Lower leg skin (tissue), 4 donors: ENCODE data around the gene ZP2. TPM values are rescaled to one million over a fixed set of nuclear protein-coding genes. Genes with fewer than 3 reads are reported as not detected.
"Not testable (repeated sequence)": the region's sequence is repeated elsewhere in the genome, so short reads cannot be mapped to it uniquely, and the experiment has no call there.

Experiments
- DNase-seq, 2 donors: peaks; one replicate each; pipeline ENCODE4 v3.0.0-alpha.2; 2019; ENCODE audit warnings: low spot score in 2 of 2
- H3K4me3 ChIP-seq: fragments of 200-600 bp; sonication (generic); 2 replicates; pipeline ENCODE4 v1.5.1; 2017; ENCODE audit warnings: mild to moderate bottlenecking, low read depth; ENCODE audit not compliant: poor library complexity, severe bottlenecking
- CTCF ChIP-seq, 3 donors: fragments of 450-650 bp; IDR thresholded peaks; one replicate each; pipeline ENCODE4 v1.5.1; 2016; ENCODE audit warnings: antibody characterized with exemption in 3 of 3, mild to moderate bottlenecking in 3 of 3, moderate library complexity in 2 of 3
- POLR2A ChIP-seq, 2 donors: fragments of 450-650 bp; IDR thresholded peaks; one replicate each; pipeline ENCODE4 v1.6.1; 2016 to 2017; ENCODE audit warnings: antibody characterized with exemption in 2 of 2, mild to moderate bottlenecking in 1 of 2, moderate library complexity in 1 of 2
- WGBS, 2 donors: methylation state at CpG; one replicate each; pipeline ENCODE4 v1.1.5; 2018; 5-methylcytosine and 5-hydroxymethylcytosine counted together
- intact Hi-C: fragments of 100-400 bp; cut with DNase I; formaldehyde crosslinking; loops from one replicate; pipeline ENCODE4 v1.15.0; 2023; ENCODE audit warnings: low total_unique reads
- total RNA-seq, 4 donors: library from RNA; depleted of rRNA; stranded (reverse); fragments of >200 nt; gene quantifications; one replicate each; pipeline ENCODE4 v1.1.0, GENCODE V29; 2016

The ZP2 gene
- total RNA-seq, 4 donors from 2014 or later = 0.32 TPM; not detected in 3

GRCh38 chr16:21157632-21158031, 53.7 kb downstream of the ZP2 start:
- intact Hi-C loops = no loop called here
- 64 to 67% methylated on average over 5 of the region's 5 CpGs for WGBS, 2 donors
- no peak for DNase-seq
- TF ChIP-seq POLR2A (IDR thresholded peaks at IDR 0.05) = no peak
- H3K4me3 ChIP-seq = no peak overlapping the region

- TF ChIP-seq CTCF (IDR thresholded peaks at IDR 0.05) (no peak), POLR2A (IDR thresholded peaks at IDR 0.05) (no peak)
- WGBS, 2 donors = 43 to 47% methylated on average over 6 of the region's 6 CpGs
- peak in 1 of 2 donors; percentile 43 for DNase-seq
- H3K4me3 ChIP-seq = no peak overlapping the region
- intact Hi-C loops = no loop called here
Observed at GRCh38 chr16:21156767-21157467, 54.5 kb downstream of the ZP2 start.

GRCh38 chr16:21156011-21156410, 55.4 kb downstream of the ZP2 start:
- H3K4me3 ChIP-seq, DNase-seq, intact Hi-C loops: not testable (repeated sequence)
- 71% methylated on average over 1 of the region's 1 CpG for WGBS, 2 donors

- H3K4me3 ChIP-seq, DNase-seq, intact Hi-C loops: not testable (repeated sequence)
- WGBS, 2 donors = 87 to 90% methylated on average over 11 of the region's 11 CpGs
Observed at GRCh38 chr16:21153124-21153729, 58.1 kb downstream of the ZP2 start.

GRCh38 chr16:21152160-21153030, 59.0 kb downstream of the ZP2 start:
- DNase-seq, H3K4me3 ChIP-seq, intact Hi-C loops: not testable (repeated sequence)
- whole genome bisulfite sequencing, 2 donors = 86 to 91% methylated on average over 45 to 49 of the region's 51 CpGs

- 10 to 14% methylated on average over 8 of the region's 8 CpGs for WGBS, 2 donors
- H3K4me3 ChIP-seq = no peak within 1 kb of the TSS
- TF ChIP-seq POLR2A (IDR thresholded peaks at IDR 0.05) (no peak), CTCF (IDR thresholded peaks at IDR 0.05) (no peak)
- no peak for DNase-seq
- intact Hi-C loops = no loop called here
Observed at GRCh38 chr16:21150375-21151001, 60.9 kb downstream of the ZP2 start, which contains the start of gene DNAH3. Gene DNAH3, minus strand, starts transcription at chr16:21150846. Its CDS starts 527 bp downstream, at chr16:21150319.

Other genes starting within 250 kb of the ZP2 start
- 1 to 10 TPM in 3 of 4 donors, under 1 TPM in 1; 0.72 to 1.8 (median 1.4) TPM for gene DNAH3, start 60.7 kb downstream of the ZP2 start, total RNA-seq
- gene LDAF1, start 52.9 kb downstream of the ZP2 start, total RNA-seq = 100 to 1,000 TPM; 188 to 208 (median 200) TPM
- gene ANKS4B, start 22.1 kb upstream of the ZP2 start, total RNA-seq = under 1 TPM in 1 of 4 donors, not detected in 3; 0.13 TPM
- 1 to 10 TPM; 1.5 to 2.8 (median 2.2) TPM for gene CRYM, start 66.7 kb upstream of the ZP2 start, total RNA-seq